Vagina (tissue), 2 donors: ENCODE results near the gene SOCS2.

ENCODE experiments used
- POLR2A ChIP-seq, 2 donors: fragments of 450-650 bp; IDR thresholded peaks; one replicate each; pipeline ENCODE4 v1.6.1; 2017; ENCODE audit warnings: antibody characterized with exemption in 2 of 2, mild to moderate bottlenecking in 2 of 2, moderate library complexity in 2 of 2
- POLR2AphosphoS5 ChIP-seq, 2 donors: sonication (generic); formaldehyde crosslinking; IDR thresholded peaks; one replicate each; pipeline ENCODE4 v1.9.0; 2017; ENCODE audit warnings: antibody characterized with exemption in 2 of 2, mild to moderate bottlenecking in 2 of 2, low read depth in 1 of 2; ENCODE audit not compliant: insufficient read depth in 1 of 2
- TF ChIP-seq, protein P1 (sequence below), 3 experiments: fragments of 450-650 bp in 2 of 3; fragments of 200-600 bp in 1 of 3; sonication (generic) in 1 of 3; IDR thresholded peaks; one replicate each; pipeline ENCODE4 v1.5.1; 2017 to 2019; ENCODE audit warnings: antibody characterized with exemption in 3 of 3, mild to moderate bottlenecking in 2 of 3, moderate library complexity in 2 of 3

DNA sequence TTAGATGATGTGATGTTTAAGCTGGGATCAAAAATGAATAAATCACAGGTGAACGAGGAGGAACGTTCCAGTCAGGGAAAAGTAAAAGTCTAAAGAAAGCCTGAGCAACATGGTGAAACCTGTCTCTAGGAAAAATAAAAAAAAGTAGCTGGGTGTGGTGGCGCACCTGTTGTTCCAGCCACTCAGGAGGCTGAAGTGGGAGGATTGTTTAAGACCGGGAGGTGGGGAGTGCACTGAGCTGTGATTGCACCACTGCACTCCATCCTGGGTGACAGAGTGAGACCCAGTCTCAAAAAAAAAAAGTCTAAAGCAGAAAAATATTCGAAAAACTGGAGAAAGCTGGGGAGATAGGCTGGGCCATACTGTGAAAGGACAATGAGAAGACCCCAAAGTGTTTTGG is 39.2 kb upstream of the SOCS2 start:
- TF ChIP-seq, protein P1, sequence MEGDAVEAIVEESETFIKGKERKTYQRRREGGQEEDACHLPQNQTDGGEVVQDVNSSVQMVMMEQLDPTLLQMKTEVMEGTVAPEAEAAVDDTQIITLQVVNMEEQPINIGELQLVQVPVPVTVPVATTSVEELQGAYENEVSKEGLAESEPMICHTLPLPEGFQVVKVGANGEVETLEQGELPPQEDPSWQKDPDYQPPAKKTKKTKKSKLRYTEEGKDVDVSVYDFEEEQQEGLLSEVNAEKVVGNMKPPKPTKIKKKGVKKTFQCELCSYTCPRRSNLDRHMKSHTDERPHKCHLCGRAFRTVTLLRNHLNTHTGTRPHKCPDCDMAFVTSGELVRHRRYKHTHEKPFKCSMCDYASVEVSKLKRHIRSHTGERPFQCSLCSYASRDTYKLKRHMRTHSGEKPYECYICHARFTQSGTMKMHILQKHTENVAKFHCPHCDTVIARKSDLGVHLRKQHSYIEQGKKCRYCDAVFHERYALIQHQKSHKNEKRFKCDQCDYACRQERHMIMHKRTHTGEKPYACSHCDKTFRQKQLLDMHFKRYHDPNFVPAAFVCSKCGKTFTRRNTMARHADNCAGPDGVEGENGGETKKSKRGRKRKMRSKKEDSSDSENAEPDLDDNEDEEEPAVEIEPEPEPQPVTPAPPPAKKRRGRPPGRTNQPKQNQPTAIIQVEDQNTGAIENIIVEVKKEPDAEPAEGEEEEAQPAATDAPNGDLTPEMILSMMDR (IDR thresholded peaks at IDR 0.05) = no peak
- TF ChIP-seq POLR2A (IDR thresholded peaks at IDR 0.05) = no peak
- TF ChIP-seq POLR2AphosphoS5 (IDR thresholded peaks at IDR 0.05; ENCODE audit: insufficient read depth in 1 of 2, low read depth in 1 of 2) = no peak
